Measurements from ENCODE around the gene EFHD1. TPM values are rescaled to one million over a fixed set of nuclear protein-coding genes. Genes with fewer than 3 reads are reported as not detected.
A peak's percentile ranks its signal among the peaks of the same experiment; 100 is the strongest.

Gene EFHD1
- total RNA-seq, 1 donor from 2014 or later, result 7.7 TPM

GRCh38 chr2:232643813-232644347, 10.5 kb downstream of the EFHD1 start:
- ATAC-seq (no peak), DNase-seq (no peak)
- Histone ChIP-seq H3K4me3 (no peak overlapping the region), H3K4me1 (no peaks in the 10 kb centered on the region), H3K9me3 (no peaks in the 10 kb centered on the region), H3K36me3 (no peaks in the 10 kb centered on the region), H3K27me3 (ENCODE audit: low read depth) (no peaks in the 10 kb centered on the region), H3K27ac (no peak overlapping the region)
- TF ChIP-seq, protein P1, sequence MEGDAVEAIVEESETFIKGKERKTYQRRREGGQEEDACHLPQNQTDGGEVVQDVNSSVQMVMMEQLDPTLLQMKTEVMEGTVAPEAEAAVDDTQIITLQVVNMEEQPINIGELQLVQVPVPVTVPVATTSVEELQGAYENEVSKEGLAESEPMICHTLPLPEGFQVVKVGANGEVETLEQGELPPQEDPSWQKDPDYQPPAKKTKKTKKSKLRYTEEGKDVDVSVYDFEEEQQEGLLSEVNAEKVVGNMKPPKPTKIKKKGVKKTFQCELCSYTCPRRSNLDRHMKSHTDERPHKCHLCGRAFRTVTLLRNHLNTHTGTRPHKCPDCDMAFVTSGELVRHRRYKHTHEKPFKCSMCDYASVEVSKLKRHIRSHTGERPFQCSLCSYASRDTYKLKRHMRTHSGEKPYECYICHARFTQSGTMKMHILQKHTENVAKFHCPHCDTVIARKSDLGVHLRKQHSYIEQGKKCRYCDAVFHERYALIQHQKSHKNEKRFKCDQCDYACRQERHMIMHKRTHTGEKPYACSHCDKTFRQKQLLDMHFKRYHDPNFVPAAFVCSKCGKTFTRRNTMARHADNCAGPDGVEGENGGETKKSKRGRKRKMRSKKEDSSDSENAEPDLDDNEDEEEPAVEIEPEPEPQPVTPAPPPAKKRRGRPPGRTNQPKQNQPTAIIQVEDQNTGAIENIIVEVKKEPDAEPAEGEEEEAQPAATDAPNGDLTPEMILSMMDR (IDR thresholded peaks at IDR 0.05), result no peak
- intact Hi-C loops (cut with DNase I), result no loop called here

DNA sequence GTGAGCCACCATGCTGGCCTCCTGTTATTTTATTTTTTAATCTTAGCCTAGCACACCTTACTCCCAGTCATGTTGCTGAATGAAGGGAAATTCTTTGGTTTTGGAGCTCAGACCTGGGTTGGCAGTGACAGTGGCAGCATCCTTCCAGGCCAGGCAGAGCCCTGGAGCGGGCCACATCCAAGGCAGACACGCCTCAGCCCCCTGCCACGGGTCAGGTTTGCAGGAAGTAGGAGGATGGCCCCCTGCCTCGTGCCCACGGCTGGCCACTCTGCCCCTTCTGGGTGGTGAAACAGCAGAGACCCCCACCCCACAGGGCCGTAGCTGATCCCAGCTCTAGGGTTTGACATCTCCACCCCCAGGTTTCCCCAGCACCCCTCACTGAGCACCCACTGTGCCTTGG, 11.7 kb downstream of the EFHD1 start:
- Histone ChIP-seq H3K27ac (no peak overlapping the region), H3K36me3 (no peaks in the 10 kb centered on the region), H3K27me3 (ENCODE audit: low read depth) (no peaks in the 10 kb centered on the region), H3K4me1 (no peaks in the 10 kb centered on the region), H3K4me3 (no peak overlapping the region), H3K9me3 (no peaks in the 10 kb centered on the region)
- ATAC-seq (no peak), DNase-seq (no peak)
- TF ChIP-seq, protein P1 (IDR thresholded peaks at IDR 0.05), result no peak
- intact Hi-C loops (cut with DNase I), result no loop called here

DNA sequence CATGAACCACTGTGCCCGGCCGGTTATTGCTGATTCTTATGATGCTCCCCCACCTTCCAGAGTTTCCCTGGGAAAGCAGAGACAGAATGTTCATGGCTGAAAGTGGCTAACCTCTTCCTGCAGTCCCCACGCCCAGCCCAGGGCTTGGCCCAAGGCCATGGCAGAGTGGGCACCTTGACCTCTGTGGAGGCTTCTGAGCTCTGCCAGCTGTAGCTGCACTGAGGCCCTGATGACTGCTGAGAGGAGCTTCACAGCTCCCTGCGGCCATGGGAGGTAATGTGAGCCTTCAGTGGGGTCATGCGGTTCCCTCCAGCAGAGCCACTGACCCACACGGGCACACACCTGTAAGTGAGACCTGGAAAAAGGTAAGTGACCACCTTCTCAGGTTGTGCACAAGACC, 13.3 kb downstream of the EFHD1 start:
- Histone ChIP-seq H3K4me1 (no peaks in the 10 kb centered on the region), H3K27me3 (ENCODE audit: low read depth) (no peaks in the 10 kb centered on the region), H3K4me3 (no peak overlapping the region), H3K36me3 (no peaks in the 10 kb centered on the region), H3K9me3 (no peaks in the 10 kb centered on the region), H3K27ac (no peak overlapping the region)
- ATAC-seq, result peak in 1 of 2 donors; percentile 29
- TF ChIP-seq, protein P1 (IDR thresholded peaks at IDR 0.05), result no peak
- intact Hi-C loops (cut with DNase I), result no loop called here
- no peak for DNase-seq

GRCh38 chr2:232647261-232647660, 13.9 kb downstream of the EFHD1 start:
- no peak for ATAC-seq
- H3K4me1 ChIP-seq, result no peaks in the 10 kb centered on the region
- TF ChIP-seq, protein P1 (IDR thresholded peaks at IDR 0.05), result no peak
- H3K4me3 ChIP-seq, result no peak overlapping the region
- no peak overlapping the region for H3K27ac ChIP-seq
- no peaks in the 10 kb centered on the region for H3K36me3 ChIP-seq
- H3K9me3 ChIP-seq, result no peaks in the 10 kb centered on the region
- H3K27me3 ChIP-seq (ENCODE audit: low read depth), result no peaks in the 10 kb centered on the region
- no peak for DNase-seq
- intact Hi-C loops (cut with DNase I), result no loop called here

DNA sequence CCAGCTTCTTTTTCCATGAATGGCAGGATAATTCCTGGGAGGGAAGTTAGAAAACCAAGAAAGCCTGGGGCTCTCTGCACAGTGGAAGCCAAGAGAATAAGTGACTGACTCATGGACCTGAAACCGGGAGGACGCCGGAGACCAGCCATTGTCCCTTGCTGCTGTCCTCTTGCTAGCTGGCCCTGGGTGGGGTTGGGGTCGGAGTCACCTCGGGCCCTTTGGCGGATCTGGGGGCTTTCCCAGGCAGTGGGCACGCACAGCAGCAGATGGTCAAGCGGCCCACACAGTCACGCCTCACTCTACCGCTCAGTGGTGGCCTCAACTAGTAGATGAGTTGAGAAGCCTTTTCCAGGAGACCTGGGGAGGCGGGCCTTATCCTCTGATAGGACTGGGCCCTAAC, 15.6 kb downstream of the EFHD1 start:
- H3K4me1 ChIP-seq, result no peaks in the 10 kb centered on the region
- no peak overlapping the region for H3K4me3 ChIP-seq
- no peaks in the 10 kb centered on the region for H3K9me3 ChIP-seq
- H3K27me3 ChIP-seq (ENCODE audit: low read depth), result no peaks in the 10 kb centered on the region
- H3K36me3 ChIP-seq, result no peaks in the 10 kb centered on the region
- H3K27ac ChIP-seq, result no peak overlapping the region
- DNase-seq, result no peak
- TF ChIP-seq, protein P1 (IDR thresholded peaks at IDR 0.05), result no peak
- intact Hi-C loops (cut with DNase I), result no loop called here
- ATAC-seq, result no peak

DNA sequence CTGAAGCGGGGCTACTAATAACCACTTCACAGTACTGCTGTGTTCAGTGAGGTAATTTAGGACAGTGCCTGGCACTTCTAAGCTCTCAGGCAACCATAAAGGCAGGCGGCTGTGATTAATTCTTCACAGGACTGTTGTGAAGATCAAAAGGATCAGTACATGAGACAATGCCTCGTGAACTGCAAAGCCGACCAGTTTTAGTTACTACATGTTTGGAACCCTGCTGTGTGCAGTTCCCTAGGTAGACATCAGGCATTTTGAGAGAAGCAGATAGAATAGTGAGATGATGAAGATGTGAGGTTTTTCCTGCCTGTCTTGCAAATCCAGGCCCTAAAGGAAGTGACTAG, 19.1 kb downstream of the EFHD1 start:
- intact Hi-C loops (cut with DNase I), result no loop called here
- TF ChIP-seq, protein P1 (IDR thresholded peaks at IDR 0.05), result no peak
- DNase-seq (no peak), ATAC-seq (no peak)
- Histone ChIP-seq H3K4me1 (no peaks in the 10 kb centered on the region), H3K36me3 (no peaks in the 10 kb centered on the region), H3K27ac (no peak overlapping the region), H3K27me3 (ENCODE audit: low read depth) (no peaks in the 10 kb centered on the region), H3K4me3 (no peak overlapping the region), H3K9me3 (no peaks in the 10 kb centered on the region)

Measured in lower lobe of right lung (tissue), 2 donors.